ENCODE results near the gene TEKT4.
"Not testable (repeated sequence)": the region's sequence is repeated elsewhere in the genome, so short reads cannot be mapped to it uniquely, and the experiment has no call there.

TEKT4 gene

GRCh38 chr2:94871226-94872087, at the start of gene TEKT4:
TSS of gene TEKT4 (plus strand) at chr2:94871430. CDS start at chr2:94871580, 150 bp downstream.
- Mint-ChIP-seq H3K9me3 (peaks cover 1% of the 10 kb centered on the region), H3K36me3 (no peaks in the 10 kb centered on the region), H3K4me3 (no peak within 1 kb of the TSS), H3K27ac (no peak within 1 kb of the TSS), H3K27me3 (peaks cover 4% of the 10 kb centered on the region), H3K4me1 (no peaks in the 10 kb centered on the region)
- ATAC-seq (ENCODE audit: low read depth) (no peak), DNase-seq (ENCODE audit: low spot score in 2 of 2) (no peak)

- not testable (repeated sequence) for H3K4me1 Mint-ChIP-seq; H3K27ac Mint-ChIP-seq; ATAC-seq (ENCODE audit: low read depth); H3K9me3 Mint-ChIP-seq; H3K36me3 Mint-ChIP-seq; H3K27me3 Mint-ChIP-seq; H3K4me3 Mint-ChIP-seq; DNase-seq (ENCODE audit: low spot score in 2 of 2)
These were observed 32.0 kb upstream of the TEKT4 start for GRCh38 chr2:94839224-94839623.

GRCh38 chr2:94856856-94857255, 14.4 kb upstream of the TEKT4 start:
- not testable (repeated sequence) for H3K4me1 Mint-ChIP-seq; H3K9me3 Mint-ChIP-seq; H3K4me3 Mint-ChIP-seq; ATAC-seq (ENCODE audit: low read depth); DNase-seq (ENCODE audit: low spot score in 2 of 2); H3K27ac Mint-ChIP-seq; H3K27me3 Mint-ChIP-seq; H3K36me3 Mint-ChIP-seq

GRCh38 chr2:94857367-94858162, 13.7 kb upstream of the TEKT4 start:
- H3K9me3 Mint-ChIP-seq; DNase-seq (ENCODE audit: low spot score in 2 of 2): not testable (repeated sequence)
- H3K27me3 Mint-ChIP-seq = peaks cover 11% of the 10 kb centered on the region

GRCh38 chr2:94858163-94858888, 12.9 kb upstream of the TEKT4 start:
- ATAC-seq (ENCODE audit: low read depth); H3K27ac Mint-ChIP-seq; H3K4me1 Mint-ChIP-seq; H3K9me3 Mint-ChIP-seq; DNase-seq (ENCODE audit: low spot score in 2 of 2); H3K4me3 Mint-ChIP-seq; H3K36me3 Mint-ChIP-seq: not testable (repeated sequence)
- H3K27me3 Mint-ChIP-seq = peaks cover 11% of the 10 kb centered on the region

More at GRCh38 chr2:94857367-94858162, 13.7 kb upstream of the TEKT4 start:
- not testable (repeated sequence) for H3K4me1 Mint-ChIP-seq; ATAC-seq (ENCODE audit: low read depth); H3K27ac Mint-ChIP-seq; H3K4me3 Mint-ChIP-seq; H3K36me3 Mint-ChIP-seq

- Mint-ChIP-seq H3K27ac (no peak overlapping the region), H3K27me3 (peaks cover 11% of the 10 kb centered on the region), H3K9me3 (no peaks in the 10 kb centered on the region), H3K36me3 (no peaks in the 10 kb centered on the region), H3K4me3 (no peak overlapping the region), H3K4me1 (no peaks in the 10 kb centered on the region)
- DNase-seq (ENCODE audit: low spot score in 2 of 2) (no peak), ATAC-seq (ENCODE audit: low read depth) (no peak)
These were observed 9.7 kb upstream of the TEKT4 start for GRCh38 chr2:94861308-94862152.

GRCh38 chr2:94862903-94863302, 8.3 kb upstream of the TEKT4 start:
- H3K9me3 Mint-ChIP-seq; H3K4me1 Mint-ChIP-seq; DNase-seq (ENCODE audit: low spot score in 2 of 2); H3K4me3 Mint-ChIP-seq; H3K36me3 Mint-ChIP-seq; H3K27me3 Mint-ChIP-seq; H3K27ac Mint-ChIP-seq; ATAC-seq (ENCODE audit: low read depth): not testable (repeated sequence)

- no peaks in the 10 kb centered on the region for H3K36me3 Mint-ChIP-seq
- no peak overlapping the region for H3K4me3 Mint-ChIP-seq
- H3K27me3 Mint-ChIP-seq = peaks cover 2% of the 10 kb centered on the region
- no peaks in the 10 kb centered on the region for H3K4me1 Mint-ChIP-seq
- ATAC-seq (ENCODE audit: low read depth) (no peak), DNase-seq (ENCODE audit: low spot score in 2 of 2) (no peak)
- H3K9me3 Mint-ChIP-seq = no peaks in the 10 kb centered on the region
- H3K27ac Mint-ChIP-seq = no peak overlapping the region
These were observed 2.1 kb upstream of the TEKT4 start for GRCh38 chr2:94869131-94869530.

- no peak for DNase-seq (ENCODE audit: low spot score in 2 of 2)
- ATAC-seq (ENCODE audit: low read depth) = no peak
- Mint-ChIP-seq H3K4me1 (no peaks in the 10 kb centered on the region), H3K36me3 (no peaks in the 10 kb centered on the region), H3K9me3 (no peaks in the 10 kb centered on the region), H3K27me3 (peaks cover 2% of the 10 kb centered on the region), H3K4me3 (no peak overlapping the region), H3K27ac (no peak overlapping the region)
These were observed 1.4 kb upstream of the TEKT4 start for GRCh38 chr2:94869552-94870439.

GRCh38 chr2:94870440-94871225, 597 bp upstream of the TEKT4 start:
- Mint-ChIP-seq H3K27me3 (peaks cover 3% of the 10 kb centered on the region), H3K36me3 (no peaks in the 10 kb centered on the region), H3K4me3 (no peak overlapping the region), H3K4me1 (no peaks in the 10 kb centered on the region), H3K9me3 (peaks cover under 1% of the 10 kb centered on the region), H3K27ac (no peak overlapping the region)
- DNase-seq (ENCODE audit: low spot score in 2 of 2) = no peak
- no peak for ATAC-seq (ENCODE audit: low read depth)

GRCh38 chr2:94872088-94872618, 923 bp downstream of the TEKT4 start:
- Mint-ChIP-seq H3K36me3 (no peaks in the 10 kb centered on the region), H3K27ac (no peak overlapping the region), H3K4me3 (no peak overlapping the region), H3K9me3 (peaks cover 1% of the 10 kb centered on the region), H3K4me1 (no peaks in the 10 kb centered on the region), H3K27me3 (peaks cover 4% of the 10 kb centered on the region)
- ATAC-seq (ENCODE audit: low read depth) (no peak), DNase-seq (ENCODE audit: low spot score in 2 of 2) (no peak)

All from memory B cell (primary cell).